Mammary microvascular endothelial cell (primary cell): ENCODE measurements around the gene STARD7. TPM values are rescaled to one million over a fixed set of nuclear protein-coding genes. Genes with fewer than 3 reads are reported as not detected.

Experiments
- total RNA-seq: library from RNA; depleted of rRNA; stranded (reverse); fragments of >200 nt; gene quantifications from 2 replicates; pipeline ENCODE4 v1.2.3, GENCODE V29; 2015

STARD7 gene
- total RNA-seq: 113 and 123 TPM in 2 replicates

GRCh38 chr2:96208143-96209010 lies at the start of gene STARD7:
Gene STARD7, minus strand, starts transcription at chr2:96208827. Its CDS starts 393 bp downstream, at chr2:96208434.

DNA sequence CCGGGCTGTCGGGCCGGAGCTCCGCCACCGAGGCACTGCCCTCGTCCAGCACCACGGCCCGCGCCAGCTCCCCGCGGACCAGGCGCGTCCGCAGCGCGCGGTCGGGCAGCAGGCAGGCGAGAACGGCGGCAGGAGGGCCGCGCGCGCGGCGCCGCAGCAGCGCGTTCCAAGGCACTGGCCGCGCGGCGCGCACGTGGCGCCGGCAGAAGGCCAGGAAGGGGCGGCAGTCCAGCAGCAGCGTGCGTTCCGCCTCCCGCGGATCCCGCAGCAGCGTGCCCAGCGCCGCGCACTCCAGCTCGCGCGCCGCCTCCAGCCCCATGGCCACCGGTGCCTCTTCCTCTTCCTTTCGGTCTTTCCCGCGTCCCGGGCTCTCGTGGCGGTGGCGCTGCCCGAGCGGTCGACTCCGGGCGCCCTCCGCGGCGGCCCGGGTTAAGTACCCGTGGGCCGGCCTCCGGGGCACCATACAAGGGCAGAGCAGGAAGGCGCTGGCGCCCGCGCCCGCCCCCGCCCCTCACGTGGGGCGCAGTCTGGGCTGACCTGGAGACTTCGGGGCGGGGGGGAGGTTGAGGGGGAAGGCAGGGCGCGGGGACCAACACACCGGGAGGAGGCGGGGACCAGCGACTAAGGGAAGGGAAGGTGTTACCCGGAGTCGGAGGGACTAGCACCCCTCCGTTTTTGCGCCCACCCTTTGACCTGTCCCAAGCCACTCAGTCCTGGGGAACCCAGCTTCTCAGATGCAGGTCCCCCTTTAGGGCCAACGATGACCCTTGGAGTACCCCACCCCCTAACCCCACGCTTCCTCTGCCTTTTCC lies 63.4 kb downstream of the STARD7 start, which contains the start of gene DUSP2:
TSS of gene DUSP2 (minus strand) at position 405 of the 812 bp plus-strand sequence. CDS start at position 319, 86 bp downstream.

GRCh38 chr2:96138179-96139145 lies 70.2 kb downstream of the STARD7 start, which contains the start of gene ASTL:
Gene ASTL, minus strand, starts transcription at chr2:96138502. Its CDS starts 66 bp downstream, at chr2:96138436.

Other genes with a start within 250 kb of the STARD7 start
- 7.9 and 9.8 TPM in 2 replicates for gene ANKRD36C, start 217.0 kb downstream of the STARD7 start, total RNA-seq
- gene GPAT2, start 173.9 kb downstream of the STARD7 start, total RNA-seq: 7.6 and 8.3 TPM in 2 replicates
- gene ADRA2B, start 92.3 kb downstream of the STARD7 start, total RNA-seq: not detected in 2 replicates
- not detected in 2 replicates for gene ASTL, start 70.3 kb downstream of the STARD7 start, total RNA-seq
- gene DUSP2, start 63.4 kb downstream of the STARD7 start, total RNA-seq: 0.07 and 0.74 TPM in 2 replicates
- 30.7 and 35.7 TPM in 2 replicates for gene TMEM127, start 57.2 kb upstream of the STARD7 start, total RNA-seq
- 91.0 and 92.4 TPM in 2 replicates for gene CIAO1, start 57.4 kb upstream of the STARD7 start, total RNA-seq
- 83.0 and 83.8 TPM in 2 replicates for gene SNRNP200, start 96.7 kb upstream of the STARD7 start, total RNA-seq
- 3.2 and 4.1 TPM in 2 replicates for gene ITPRIPL1, start 116.5 kb upstream of the STARD7 start, total RNA-seq
- 32.5 and 47.8 TPM in 2 replicates for gene NCAPH, start 126.9 kb upstream of the STARD7 start, total RNA-seq